Gastrocnemius medialis (tissue), 4 donors: ENCODE data around the gene AGAP1. TPM values are rescaled to one million over a fixed set of nuclear protein-coding genes. Genes with fewer than 3 reads are reported as not detected.

Experiments used
- ATAC-seq, 2 donors: fragments of 150-250 bp; one replicate each; pipeline ENCODE4 v1.9.1; 2016
- DNase-seq, 2 donors: peaks; one replicate each; pipeline ENCODE4 v3.0.0-alpha.2; 2019
- H3K27ac ChIP-seq, 4 donors: fragments of 200-600 bp; sonication (generic); 1 replicate in 1 of 4; 2 replicates in 3 of 4; pipeline ENCODE4 v1.5.1; 2016 to 2018; ENCODE audit warnings: mild to moderate bottlenecking in 2 of 4, moderate library complexity in 1 of 4
- H3K27me3 ChIP-seq, 3 donors: fragments of 200-600 bp; sonication (generic) in 2 of 3; 1 replicate in 1 of 3; 2 replicates in 2 of 3; pipeline versions ENCODE4 v1.5.1 to v1.6.0; 2016 to 2019; ENCODE audit warnings: mild to moderate bottlenecking in 1 of 3, moderate library complexity in 1 of 3
- H3K36me3 ChIP-seq, 2 donors: fragments of 200-600 bp; sonication (generic) in 1 of 2; one replicate each; pipeline ENCODE4 v1.5.1; 2017 to 2018
- H3K4me1 ChIP-seq, 2 donors: fragments of 200-600 bp; sonication (generic) in 1 of 2; one replicate each; pipeline ENCODE4 v1.5.1; 2016 to 2017; ENCODE audit warnings: mild to moderate bottlenecking in 2 of 2
- H3K4me3 ChIP-seq, 4 donors: fragments of 200-600 bp; sonication (generic) in 3 of 4; 1 replicate in 1 of 4; 2 replicates in 3 of 4; pipeline ENCODE4 v1.5.1; 2016 to 2019; ENCODE audit warnings: mild to moderate bottlenecking in 2 of 4
- H3K9me3 ChIP-seq, 3 donors: fragments of 200-600 bp; sonication (generic) in 2 of 3; 1 replicate in 1 of 3; 2 replicates in 2 of 3; pipeline ENCODE4 v1.5.1; 2016 to 2019
- CTCF ChIP-seq, 5 experiments: fragments of 450-650 bp in 3 of 5; fragments of 200-600 bp in 2 of 5; sonication (generic) in 2 of 5; IDR thresholded peaks in 4 of 5; conservative IDR thresholded peaks in 1 of 5; 1 replicate in 4 of 5; 2 replicates in 1 of 5; pipeline ENCODE4 v1.5.1; 2016 to 2019; ENCODE audit warnings: antibody characterized with exemption in 5 of 5, mild to moderate bottlenecking in 3 of 5, moderate library complexity in 3 of 5
- POLR2A ChIP-seq, 2 donors: fragments of 450-650 bp; IDR thresholded peaks; one replicate each; pipeline ENCODE4 v1.6.1; 2017; ENCODE audit warnings: antibody characterized with exemption in 2 of 2, mild to moderate bottlenecking in 2 of 2, moderate library complexity in 2 of 2
- in situ Hi-C, 4 donors: fragments of 200-750 bp; cut with MboI; loops; one replicate each; pipeline versions ENCODE4 v1.15.0 to v1.8.0; 2017; ENCODE audit warnings: low sequenced_read_pairs in 4 of 4
- intact Hi-C: fragments of 100-400 bp; cut with DNase I; formaldehyde crosslinking; loops from one replicate; pipeline ENCODE4 v1.15.1; 2023; ENCODE audit warnings: low total_unique reads
- total RNA-seq, 4 donors: library from RNA; depleted of rRNA; stranded (reverse); fragments of >200 nt; gene quantifications; one replicate each; pipeline versions ENCODE4 v1.1.0 to v1.2.3, GENCODE V29; 2016

Gene AGAP1
- total RNA-seq, 4 donors from 2014 or later: 8.5 to 26.8 (median 14.4) TPM

GRCh38 chr2:235984552-235984951, 490.7 kb downstream of the AGAP1 start:
- in situ Hi-C loops: no loop called here
- H3K27ac ChIP-seq: no peak overlapping the region
- no peaks in the 10 kb centered on the region for H3K9me3 ChIP-seq
- no peak overlapping the region for H3K4me3 ChIP-seq
- no peaks in the 10 kb centered on the region for H3K4me1 ChIP-seq
- no peak for TF ChIP-seq CTCF (IDR thresholded peaks at IDR 0.05 in 4 of 5, conservative IDR thresholded peaks at IDR 0.05 in 1 of 5)
- TF ChIP-seq POLR2A (IDR thresholded peaks at IDR 0.05): no peak
- no peaks in the 10 kb centered on the region for H3K36me3 ChIP-seq
- intact Hi-C loops: no loop called here
- DNase-seq: no peak
- ATAC-seq: no peak
- H3K27me3 ChIP-seq: no peaks in the 10 kb centered on the region

- Histone ChIP-seq H3K4me1 (no peaks in the 10 kb centered on the region), H3K36me3 (no peaks in the 10 kb centered on the region), H3K27me3 (no peaks in the 10 kb centered on the region), H3K9me3 (no peaks in the 10 kb centered on the region), H3K27ac (no peak overlapping the region), H3K4me3 (no peak overlapping the region)
- in situ Hi-C loops (no loop called here), intact Hi-C loops (no loop called here)
- no peak for ATAC-seq
- no peak for DNase-seq
- TF ChIP-seq POLR2A (IDR thresholded peaks at IDR 0.05) (no peak), CTCF (IDR thresholded peaks at IDR 0.05 in 4 of 5, conservative IDR thresholded peaks at IDR 0.05 in 1 of 5) (no peak)
Measured at GRCh38 chr2:235986361-235986760, 492.5 kb downstream of the AGAP1 start.

GRCh38 chr2:235988271-235989015, 494.6 kb downstream of the AGAP1 start:
- no peak for DNase-seq
- no peak for ATAC-seq
- in situ Hi-C loops (no loop called here), intact Hi-C loops (no loop called here)
- H3K27ac ChIP-seq: no peak overlapping the region
- H3K4me1 ChIP-seq: no peaks in the 10 kb centered on the region
- H3K27me3 ChIP-seq: no peaks in the 10 kb centered on the region
- no peaks in the 10 kb centered on the region for H3K36me3 ChIP-seq
- no peaks in the 10 kb centered on the region for H3K9me3 ChIP-seq
- TF ChIP-seq CTCF (IDR thresholded peaks at IDR 0.05 in 4 of 5, conservative IDR thresholded peaks at IDR 0.05 in 1 of 5): no peak
- TF ChIP-seq POLR2A (IDR thresholded peaks at IDR 0.05): no peak
- no peak overlapping the region for H3K4me3 ChIP-seq

GRCh38 chr2:235989591-235989990, 495.7 kb downstream of the AGAP1 start:
- in situ Hi-C loops (no loop called here), intact Hi-C loops (no loop called here)
- Histone ChIP-seq H3K4me3 (no peak overlapping the region), H3K36me3 (no peaks in the 10 kb centered on the region), H3K27ac (no peak overlapping the region), H3K9me3 (no peaks in the 10 kb centered on the region), H3K4me1 (no peaks in the 10 kb centered on the region), H3K27me3 (no peaks in the 10 kb centered on the region)
- DNase-seq (no peak), ATAC-seq (no peak)
- TF ChIP-seq CTCF (IDR thresholded peaks at IDR 0.05 in 4 of 5, conservative IDR thresholded peaks at IDR 0.05 in 1 of 5) (no peak), POLR2A (IDR thresholded peaks at IDR 0.05) (no peak)

GRCh38 chr2:235990344-235990743, 496.5 kb downstream of the AGAP1 start:
- Histone ChIP-seq H3K4me3 (no peak overlapping the region), H3K4me1 (no peaks in the 10 kb centered on the region), H3K27me3 (no peaks in the 10 kb centered on the region), H3K9me3 (no peaks in the 10 kb centered on the region), H3K27ac (no peak overlapping the region), H3K36me3 (no peaks in the 10 kb centered on the region)
- TF ChIP-seq CTCF (IDR thresholded peaks at IDR 0.05 in 4 of 5, conservative IDR thresholded peaks at IDR 0.05 in 1 of 5) (no peak), POLR2A (IDR thresholded peaks at IDR 0.05) (no peak)
- in situ Hi-C loops: no loop called here
- intact Hi-C loops: no loop called here
- ATAC-seq (no peak), DNase-seq (no peak)
